A673 (cell line): ENCODE data around the gene TADA2A.

Source experiments
- EZH2 ChIP-seq: fragments of 200-600 bp; sonication (generic); IDR thresholded peaks from 2 replicates; pipeline ENCODE4 v1.6.1; 2017; ENCODE audit warnings: borderline replicate concordance, low read depth, mild to moderate bottlenecking, mixed read lengths, antibody characterized with exemption, low read length; ENCODE audit not compliant: poor library complexity, severe bottlenecking
- TF ChIP-seq, protein P1 (sequence below): fragments of 300-800, 200-600 bp; sonication (generic); conservative IDR thresholded peaks from 2 replicates; pipeline ENCODE4 v1.5.1; 2017; ENCODE audit warnings: low read depth, mild to moderate bottlenecking, antibody characterized with exemption, low read length, moderate library complexity, mixed read lengths

DNA sequence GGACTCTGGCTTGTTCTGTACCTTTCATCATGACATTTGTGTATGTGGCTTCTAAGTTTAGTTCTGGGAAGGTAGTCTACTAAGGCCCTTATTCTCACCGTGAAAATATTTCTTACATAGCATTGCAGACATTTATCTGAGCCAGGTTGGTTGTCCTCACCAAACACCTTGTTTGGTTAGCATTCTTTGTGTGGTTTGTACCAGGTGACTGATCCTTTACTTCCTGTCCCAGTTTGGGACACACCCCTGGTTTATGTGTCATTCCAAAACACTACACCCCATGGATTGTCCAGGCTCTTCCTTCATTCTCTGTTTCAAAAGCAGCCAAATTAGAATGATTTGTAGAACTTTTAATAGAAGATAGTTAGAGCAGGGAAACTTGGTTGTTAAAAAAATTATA, 59.8 kb downstream of the TADA2A start:
- TF ChIP-seq, protein P1, sequence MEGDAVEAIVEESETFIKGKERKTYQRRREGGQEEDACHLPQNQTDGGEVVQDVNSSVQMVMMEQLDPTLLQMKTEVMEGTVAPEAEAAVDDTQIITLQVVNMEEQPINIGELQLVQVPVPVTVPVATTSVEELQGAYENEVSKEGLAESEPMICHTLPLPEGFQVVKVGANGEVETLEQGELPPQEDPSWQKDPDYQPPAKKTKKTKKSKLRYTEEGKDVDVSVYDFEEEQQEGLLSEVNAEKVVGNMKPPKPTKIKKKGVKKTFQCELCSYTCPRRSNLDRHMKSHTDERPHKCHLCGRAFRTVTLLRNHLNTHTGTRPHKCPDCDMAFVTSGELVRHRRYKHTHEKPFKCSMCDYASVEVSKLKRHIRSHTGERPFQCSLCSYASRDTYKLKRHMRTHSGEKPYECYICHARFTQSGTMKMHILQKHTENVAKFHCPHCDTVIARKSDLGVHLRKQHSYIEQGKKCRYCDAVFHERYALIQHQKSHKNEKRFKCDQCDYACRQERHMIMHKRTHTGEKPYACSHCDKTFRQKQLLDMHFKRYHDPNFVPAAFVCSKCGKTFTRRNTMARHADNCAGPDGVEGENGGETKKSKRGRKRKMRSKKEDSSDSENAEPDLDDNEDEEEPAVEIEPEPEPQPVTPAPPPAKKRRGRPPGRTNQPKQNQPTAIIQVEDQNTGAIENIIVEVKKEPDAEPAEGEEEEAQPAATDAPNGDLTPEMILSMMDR = no peak
- no peak for TF ChIP-seq EZH2
